Colonic mucosa (tissue), 4 donors: ENCODE measurements around the gene XPC. TPM values are rescaled to one million over a fixed set of nuclear protein-coding genes. Genes with fewer than 3 reads are reported as not detected.
A peak's percentile ranks its signal among the peaks of the same experiment; 100 is the strongest.

Experiments
- DNase-seq: peaks from one replicate; pipeline ENCODE4 v3.0.0-alpha.2; 2020
- H3K27ac ChIP-seq: fragments of 200-600 bp; one replicate; pipeline ENCODE4 v1.8.0; 2021
- H3K27me3 ChIP-seq: fragments of 200-600 bp; one replicate; pipeline ENCODE4 v1.8.0; 2021
- H3K36me3 ChIP-seq: fragments of 200-600 bp; one replicate; pipeline ENCODE4 v1.8.0; 2021
- H3K4me1 ChIP-seq: fragments of 200-600 bp; one replicate; pipeline ENCODE4 v1.8.0; 2021; ENCODE audit warnings: mild to moderate bottlenecking
- H3K4me3 ChIP-seq: fragments of 200-600 bp; one replicate; pipeline ENCODE4 v1.8.0; 2021
- H3K9ac ChIP-seq, 2 donors: one replicate each; pipeline ENCODE4 v1.7.0; 2013; ENCODE audit warnings: control low read depth in 2 of 2, low read depth in 2 of 2, low read length in 2 of 2
- H3K9me3 ChIP-seq: fragments of 200-600 bp; one replicate; pipeline ENCODE4 v1.8.0; 2021
- CTCF ChIP-seq: fragments of 200-600 bp; IDR thresholded peaks from one replicate; pipeline ENCODE4 v1.8.0; 2022; ENCODE audit warnings: antibody characterized with exemption, mild to moderate bottlenecking
- intact Hi-C: fragments of 100-400 bp; cut with DNase I; formaldehyde crosslinking; loops from one replicate; pipeline ENCODE4 v1.14.1; 2022
- total RNA-seq, 2 donors: library from RNA; stranded (reverse); fragmentation: NEBNext Ultra II Directional in 1 of 2; extraction: Animal tissue kit (Norgen Biotek cat#: 25700) in 1 of 2; gene quantifications; one replicate each; pipeline ENCODE4 v1.2.1, GENCODE V29; 2021
- donor health status: healthy.
- donor health status: DM: no; HTN: no; CAD: no.
- donor health status: DM: no; HTN: no; CAD: no.

XPC gene
- total RNA-seq, 2 donors from 2014 or later: 14.7 to 23.3 TPM

GRCh38 chr3:14148041-14148985, 30.1 kb downstream of the XPC start:
- intact Hi-C loops: no loop called here
- H3K4me3 ChIP-seq: no peak overlapping the region
- no peaks in the 10 kb centered on the region for H3K9me3 ChIP-seq
- no peaks in the 10 kb centered on the region for H3K27me3 ChIP-seq
- no peak for DNase-seq
- H3K9ac ChIP-seq: no peak overlapping the region
- H3K4me1 ChIP-seq: peaks cover 11% of the 10 kb centered on the region
- H3K27ac ChIP-seq: no peak overlapping the region
- no peaks in the 10 kb centered on the region for H3K36me3 ChIP-seq
- TF ChIP-seq CTCF: no peak

- DNase-seq: no peak
- Histone ChIP-seq H3K4me1 (peaks cover 11% of the 10 kb centered on the region), H3K36me3 (no peaks in the 10 kb centered on the region), H3K27me3 (no peaks in the 10 kb centered on the region), H3K9me3 (no peaks in the 10 kb centered on the region), H3K9ac (no peak overlapping the region), H3K27ac (no peak overlapping the region), H3K4me3 (no peak overlapping the region)
- intact Hi-C loops: no loop called here
- no peak for TF ChIP-seq CTCF
These were observed 30.8 kb downstream of the XPC start for GRCh38 chr3:14147617-14148016.

- H3K4me3 ChIP-seq: no peak overlapping the region
- H3K27ac ChIP-seq: no peak overlapping the region
- H3K9me3 ChIP-seq: no peaks in the 10 kb centered on the region
- H3K36me3 ChIP-seq: no peaks in the 10 kb centered on the region
- DNase-seq: no peak
- H3K9ac ChIP-seq: no peak overlapping the region
- intact Hi-C loops: no loop called here
- no peak for TF ChIP-seq CTCF
- no peaks in the 10 kb centered on the region for H3K27me3 ChIP-seq
- peaks cover 11% of the 10 kb centered on the region for H3K4me1 ChIP-seq
These were observed 31.4 kb downstream of the XPC start for GRCh38 chr3:14147066-14147435.

GRCh38 chr3:14146381-14147065, 31.9 kb downstream of the XPC start:
- H3K27ac ChIP-seq: no peak overlapping the region
- H3K36me3 ChIP-seq: no peaks in the 10 kb centered on the region
- H3K9ac ChIP-seq: no peak overlapping the region
- DNase-seq: no peak
- TF ChIP-seq CTCF: no peak
- no peak overlapping the region for H3K4me3 ChIP-seq
- no peaks in the 10 kb centered on the region for H3K9me3 ChIP-seq
- H3K4me1 ChIP-seq: peaks cover 11% of the 10 kb centered on the region
- intact Hi-C loops: no loop called here
- H3K27me3 ChIP-seq: no peaks in the 10 kb centered on the region

- Histone ChIP-seq H3K36me3 (no peaks in the 10 kb centered on the region), H3K27ac (peak overlapping the region; percentile 82), H3K4me1 (peaks cover 11% of the 10 kb centered on the region), H3K9ac (no peak overlapping the region), H3K4me3 (no peak overlapping the region), H3K27me3 (no peaks in the 10 kb centered on the region), H3K9me3 (no peaks in the 10 kb centered on the region)
- intact Hi-C loops: no loop called here
- TF ChIP-seq CTCF: no peak
- peak; percentile 13 for DNase-seq
These were observed 32.6 kb downstream of the XPC start for GRCh38 chr3:14145670-14146380.
